ENCODE measurements around the gene ERCC1.

ERCC1 gene

GRCh38 chr19:45376045-45376724 is 47.5 kb downstream of the ERCC1 start:
- Histone ChIP-seq H3K79me2 (ENCODE audit: insufficient read depth, low read length) (no peaks in the 10 kb centered on the region), H3K9me3 (ENCODE audit: insufficient read depth, low read length) (no peaks in the 10 kb centered on the region), H3K9ac (ENCODE audit: low read length) (no peak overlapping the region), H3K27ac (ENCODE audit: low read depth, low read length) (no peak overlapping the region), H4K20me1 (ENCODE audit: low read depth, low read length) (no peaks in the 10 kb centered on the region), H3K27me3 (ENCODE audit: low read length) (no peaks in the 10 kb centered on the region), H2AFZ (ENCODE audit: low read depth, low read length, severe bottlenecking) (no peak overlapping the region), H3K9me2 (replicated peaks; ENCODE audit: insufficient read depth, low read length) (no peaks in the 10 kb centered on the region), H3K4me3 (ENCODE audit: insufficient read depth, low read length, poor library complexity, severe bottlenecking) (no peak overlapping the region), H3K4me2 (ENCODE audit: low read depth, low read length, poor library complexity, severe bottlenecking) (no peak overlapping the region), H3F3A (ENCODE audit: insufficient read depth) (no peaks in the 10 kb centered on the region), H3K36me3 (ENCODE audit: low read length) (no peaks in the 10 kb centered on the region)
- TF ChIP-seq CTCF (IDR thresholded peaks at IDR 0.05; ENCODE audit: insufficient read depth, low read length, poor library complexity, severe bottlenecking) (no peak), EZH2phosphoT487 (conservative IDR thresholded peaks at IDR 0.05; ENCODE audit: low read length) (no peak)

DNA sequence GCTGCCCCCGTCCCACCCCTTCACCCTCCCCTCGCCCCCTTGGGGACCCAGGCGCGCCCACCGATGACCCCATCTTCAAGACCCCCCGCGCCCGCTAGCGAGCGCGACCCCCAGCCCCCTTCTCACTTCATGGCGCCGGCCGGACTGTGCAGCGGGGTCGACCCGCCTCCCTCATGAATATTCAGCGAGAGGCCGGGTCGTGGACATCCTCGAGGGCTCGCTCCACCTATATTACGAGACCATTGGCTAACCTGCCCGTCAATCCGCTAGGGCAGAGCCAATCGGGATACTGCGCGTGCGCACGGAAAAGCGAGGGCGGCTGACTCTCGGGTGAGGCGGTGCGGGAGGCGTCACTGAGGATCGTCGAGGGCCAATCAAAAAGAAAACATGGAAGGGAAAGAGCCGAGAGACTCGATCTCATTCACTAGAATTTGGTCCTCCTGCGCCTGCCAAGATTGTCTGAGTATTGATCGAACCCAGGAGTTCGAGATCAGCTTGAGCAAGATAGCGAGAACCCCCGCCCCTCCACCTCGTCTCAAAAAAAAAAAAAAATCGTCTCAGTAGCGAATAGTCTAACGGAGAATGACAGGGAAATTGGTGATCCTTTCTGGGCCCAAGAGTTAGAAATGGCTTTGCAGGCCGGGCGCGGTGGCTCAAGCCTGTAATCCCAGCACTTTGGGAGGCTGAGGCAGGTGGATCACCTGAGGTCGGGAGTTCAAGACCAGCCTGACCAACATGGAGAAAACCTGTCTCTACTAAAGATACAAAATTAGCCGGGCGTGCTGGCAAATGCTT is 53.1 kb downstream of the ERCC1 start, which contains the start of gene ERCC2:
TSS of gene ERCC2 (minus strand) at position 164 of the 795 bp plus-strand sequence. CDS start at position 131, 33 bp downstream.
- peak within 1 kb of the TSS; percentile 65 for H3K4me3 ChIP-seq (ENCODE audit: insufficient read depth, low read length, poor library complexity, severe bottlenecking)
- no peaks in the 10 kb centered on the region for H3F3A ChIP-seq (ENCODE audit: insufficient read depth)
- H4K20me1 ChIP-seq (ENCODE audit: low read depth, low read length) = no peaks in the 10 kb centered on the region
- peak within 1 kb of the TSS; percentile 94 for H3K4me2 ChIP-seq (ENCODE audit: low read depth, low read length, poor library complexity, severe bottlenecking)
- TF ChIP-seq CTCF (IDR thresholded peaks at IDR 0.05; ENCODE audit: insufficient read depth, low read length, poor library complexity, severe bottlenecking) (no peak), EZH2phosphoT487 (conservative IDR thresholded peaks at IDR 0.05; ENCODE audit: low read length) (no peak)
- H2AFZ ChIP-seq (ENCODE audit: low read depth, low read length, severe bottlenecking) = peak within 1 kb of the TSS; percentile 82
- H3K27ac ChIP-seq (ENCODE audit: low read depth, low read length) = no peak within 1 kb of the TSS
- H3K27me3 ChIP-seq (ENCODE audit: low read length) = no peaks in the 10 kb centered on the region
- no peaks in the 10 kb centered on the region for H3K36me3 ChIP-seq (ENCODE audit: low read length)
- no peaks in the 10 kb centered on the region for H3K9me2 ChIP-seq (replicated peaks; ENCODE audit: insufficient read depth, low read length)
- no peaks in the 10 kb centered on the region for H3K9me3 ChIP-seq (ENCODE audit: insufficient read depth, low read length)
- H3K79me2 ChIP-seq (ENCODE audit: insufficient read depth, low read length) = no peaks in the 10 kb centered on the region
- peak within 1 kb of the TSS; percentile 67 for H3K9ac ChIP-seq (ENCODE audit: low read length)

DNA sequence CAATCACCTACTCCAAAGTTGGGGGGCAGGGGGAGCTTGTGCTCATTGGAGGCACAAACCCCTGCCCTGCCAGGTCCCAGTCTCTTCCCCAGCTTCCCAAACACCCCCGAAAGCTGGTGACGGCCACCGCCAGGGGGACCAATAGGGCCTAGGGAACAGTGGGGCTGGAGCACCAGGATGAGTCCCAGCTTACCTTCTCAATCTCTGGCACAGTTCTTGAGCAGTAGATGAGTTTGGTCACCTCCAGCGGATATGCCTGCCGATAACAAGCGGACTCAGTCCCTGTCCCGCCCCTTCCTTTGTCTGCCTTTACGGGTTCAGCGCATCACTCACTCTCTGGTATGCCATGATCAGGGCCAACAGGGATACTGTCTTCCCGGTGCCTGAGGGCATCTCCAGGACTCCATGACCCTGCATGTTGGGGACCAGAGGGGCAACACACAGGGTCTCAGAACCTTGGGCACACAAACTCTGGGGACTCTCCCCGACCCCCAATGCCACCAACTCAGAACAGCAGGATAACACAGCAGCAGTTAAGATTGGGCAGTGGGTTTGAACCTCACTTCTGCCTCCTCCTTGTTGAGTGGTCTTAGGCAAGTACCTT is 54.9 kb downstream of the ERCC1 start:
- Histone ChIP-seq H3K79me2 (ENCODE audit: insufficient read depth, low read length) (no peaks in the 10 kb centered on the region), H3F3A (ENCODE audit: insufficient read depth) (no peaks in the 10 kb centered on the region), H3K27ac (ENCODE audit: low read depth, low read length) (no peak overlapping the region), H4K20me1 (ENCODE audit: low read depth, low read length) (no peaks in the 10 kb centered on the region), H3K9me3 (ENCODE audit: insufficient read depth, low read length) (no peaks in the 10 kb centered on the region), H2AFZ (ENCODE audit: low read depth, low read length, severe bottlenecking) (no peak overlapping the region), H3K4me2 (ENCODE audit: low read depth, low read length, poor library complexity, severe bottlenecking) (peak overlapping the region; percentile 94), H3K4me3 (ENCODE audit: insufficient read depth, low read length, poor library complexity, severe bottlenecking) (no peak overlapping the region), H3K27me3 (ENCODE audit: low read length) (no peaks in the 10 kb centered on the region), H3K9ac (ENCODE audit: low read length) (no peak overlapping the region), H3K9me2 (replicated peaks; ENCODE audit: insufficient read depth, low read length) (no peaks in the 10 kb centered on the region), H3K36me3 (ENCODE audit: low read length) (no peaks in the 10 kb centered on the region)
- TF ChIP-seq EZH2phosphoT487 (conservative IDR thresholded peaks at IDR 0.05; ENCODE audit: low read length) = no peak
- TF ChIP-seq CTCF (IDR thresholded peaks at IDR 0.05; ENCODE audit: insufficient read depth, low read length, poor library complexity, severe bottlenecking) = no peak
